CD4-positive, alpha-beta T cell (primary cell): Measurements from ENCODE around the gene CBLL1. TPM values are rescaled to one million over a fixed set of nuclear protein-coding genes. Genes with fewer than 3 reads are reported as not detected.

Experiments
- ATAC-seq: fragments of 200-7000 bp; cut with Tn5 transposase; one replicate; pipeline ENCODE4 v1.10.0; 2022; ENCODE audit warnings: mild to moderate bottlenecking; ENCODE audit not compliant: poor library complexity
- CTCF ChIA-PET: fragments of 350-600 bp; sonication (Branson Sonifier 250); formaldehyde crosslinking; loops from one replicate; lab custom pipeline; 2021; ENCODE audit warnings: antibody characterized with exemption, inconsistent platforms; lab: Charles Lee
- POLR2A ChIA-PET: fragments of 350-600 bp; sonication (Branson Sonifier 250); formaldehyde crosslinking; loops from one replicate; lab custom pipeline; 2021; ENCODE audit warnings: antibody characterized with exemption, inconsistent platforms; lab: Charles Lee
- DNase-seq, 14 experiments: peaks; one replicate each; pipeline ENCODE4 v3.0.0-alpha.2; 2013 to 2020; ENCODE audit warnings: mixed read lengths in 2 of 14
- H3K27ac ChIP-seq, 2 donors: one replicate each; pipeline versions ENCODE4 v1.5.1 to v1.7.0; 2013; ENCODE audit warnings: low read length in 2 of 2, low read depth in 1 of 2, mild to moderate bottlenecking in 1 of 2
- H3K27me3 ChIP-seq, 2 experiments: 1 replicate in 1 of 2; 2 replicates in 1 of 2; pipeline versions ENCODE4 v1.6.1 to v1.7.0; 2013; ENCODE audit warnings: low read length in 2 of 2, control low read depth in 1 of 2, mild to moderate bottlenecking in 1 of 2, moderate library complexity in 1 of 2; ENCODE audit not compliant: insufficient read depth in 2 of 2, control insufficient read depth in 1 of 2
- H3K36me3 ChIP-seq: one replicate; pipeline ENCODE4 v1.6.1; 2013; ENCODE audit warnings: low read length, control low read depth; ENCODE audit not compliant: insufficient read depth
- H3K4me1 ChIP-seq: one replicate; pipeline ENCODE4 v1.6.1; 2013; ENCODE audit warnings: low read length, control low read depth; ENCODE audit not compliant: insufficient read depth
- H3K4me3 ChIP-seq: one replicate; pipeline ENCODE4 v1.5.1; 2013; ENCODE audit warnings: mild to moderate bottlenecking, low read length, moderate library complexity
- H3K9me3 ChIP-seq, 2 experiments: 1 replicate in 1 of 2; 2 replicates in 1 of 2; pipeline versions ENCODE4 v1.6.1 to v1.7.0; 2013; ENCODE audit warnings: low read length in 2 of 2, mild to moderate bottlenecking in 2 of 2, control low read depth in 1 of 2, moderate library complexity in 1 of 2; ENCODE audit not compliant: control insufficient read depth in 1 of 2, insufficient read depth in 1 of 2
- H3K27ac Mint-ChIP-seq: one replicate; pipeline ENCODE4 v1.8.0; 2020; ENCODE audit warnings: mixed read lengths
- H3K27me3 Mint-ChIP-seq: one replicate; pipeline ENCODE4 v1.8.0; 2021; ENCODE audit warnings: mixed read lengths
- H3K36me3 Mint-ChIP-seq: one replicate; pipeline ENCODE4 v1.8.0; 2021; ENCODE audit warnings: low read depth, mixed read lengths
- H3K4me1 Mint-ChIP-seq: one replicate; pipeline ENCODE4 v1.8.0; 2021; ENCODE audit warnings: low read depth, mixed read lengths
- H3K4me3 Mint-ChIP-seq: one replicate; pipeline ENCODE4 v1.8.0; 2020; ENCODE audit warnings: mild to moderate bottlenecking, mixed read lengths
- H3K9me3 Mint-ChIP-seq: one replicate; pipeline ENCODE4 v1.8.0; 2020; ENCODE audit warnings: mixed read lengths
- intact Hi-C, 2 experiments: fragments of 100-400 bp; cut with DNase I in 1 of 2; cut with micrococcal nuclease in 1 of 2; formaldehyde crosslinking; loops; one replicate each; pipeline versions ENCODE4 v1.15.1 to v1.9.0; 2023 to 2025; cut with DNase I, micrococcal nuclease
- total RNA-seq, 174 experiments: library from RNA in 2 of 174; stranded (reverse) in 2 of 174; gene quantifications; one replicate each; pipeline ENCODE4 v1.2.3 and lab custom pipeline; 2021 to 2026
- TF ChIP-seq, protein P1 (sequence below): fragments of 200-600 bp; IDR thresholded peaks from one replicate; pipeline ENCODE4 v1.8.0; 2022; ENCODE audit warnings: antibody characterized with exemption, mild to moderate bottlenecking

Gene CBLL1
- total RNA-seq, 2 experiments from 2014 or later: 77.8 to 80.2 TPM

DNA sequence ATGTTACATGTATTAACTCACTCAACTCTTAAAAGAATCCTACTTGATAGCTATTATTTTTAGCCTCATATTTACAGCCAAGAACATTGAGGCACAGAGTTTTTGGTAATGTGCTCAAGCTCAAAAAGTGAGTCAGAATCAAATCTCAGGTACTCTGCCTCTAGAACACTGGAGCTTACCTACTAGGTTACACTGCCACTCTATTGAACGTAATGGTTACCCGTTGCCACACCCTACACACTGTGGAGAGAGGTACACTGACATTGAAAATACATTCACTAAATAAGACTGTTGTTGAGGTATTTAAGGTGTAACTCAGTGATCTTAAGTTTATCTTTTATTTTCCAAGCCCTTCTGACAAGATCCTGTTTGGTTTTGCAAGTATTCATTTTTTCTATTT lies 41.2 kb downstream of the CBLL1 start:
- no peak for ATAC-seq
- CTCF ChIA-PET: no interaction called here
- H3K27ac ChIP-seq: no peak overlapping the region
- H3K36me3 Mint-ChIP-seq: no peaks in the 10 kb centered on the region
- no peaks in the 10 kb centered on the region for H3K9me3 ChIP-seq
- intact Hi-C loops: no loop called here
- no peaks in the 10 kb centered on the region for H3K9me3 Mint-ChIP-seq
- no peaks in the 10 kb centered on the region for H3K36me3 ChIP-seq
- POLR2A ChIA-PET: no interaction called here
- peak overlapping the region; percentile 12 for H3K27ac Mint-ChIP-seq
- peak in 1 of 14 experiments; percentile 2 for DNase-seq
- H3K27me3 Mint-ChIP-seq: no peaks in the 10 kb centered on the region
- no peaks in the 10 kb centered on the region for H3K27me3 ChIP-seq
- peaks cover 36% of the 10 kb centered on the region for H3K4me1 Mint-ChIP-seq
- H3K4me3 ChIP-seq: no peak overlapping the region
- peaks cover 7% of the 10 kb centered on the region for H3K4me1 ChIP-seq
- peak overlapping the region; percentile 14 for H3K4me3 Mint-ChIP-seq
- TF ChIP-seq, protein P1, sequence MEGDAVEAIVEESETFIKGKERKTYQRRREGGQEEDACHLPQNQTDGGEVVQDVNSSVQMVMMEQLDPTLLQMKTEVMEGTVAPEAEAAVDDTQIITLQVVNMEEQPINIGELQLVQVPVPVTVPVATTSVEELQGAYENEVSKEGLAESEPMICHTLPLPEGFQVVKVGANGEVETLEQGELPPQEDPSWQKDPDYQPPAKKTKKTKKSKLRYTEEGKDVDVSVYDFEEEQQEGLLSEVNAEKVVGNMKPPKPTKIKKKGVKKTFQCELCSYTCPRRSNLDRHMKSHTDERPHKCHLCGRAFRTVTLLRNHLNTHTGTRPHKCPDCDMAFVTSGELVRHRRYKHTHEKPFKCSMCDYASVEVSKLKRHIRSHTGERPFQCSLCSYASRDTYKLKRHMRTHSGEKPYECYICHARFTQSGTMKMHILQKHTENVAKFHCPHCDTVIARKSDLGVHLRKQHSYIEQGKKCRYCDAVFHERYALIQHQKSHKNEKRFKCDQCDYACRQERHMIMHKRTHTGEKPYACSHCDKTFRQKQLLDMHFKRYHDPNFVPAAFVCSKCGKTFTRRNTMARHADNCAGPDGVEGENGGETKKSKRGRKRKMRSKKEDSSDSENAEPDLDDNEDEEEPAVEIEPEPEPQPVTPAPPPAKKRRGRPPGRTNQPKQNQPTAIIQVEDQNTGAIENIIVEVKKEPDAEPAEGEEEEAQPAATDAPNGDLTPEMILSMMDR: no peak

DNA sequence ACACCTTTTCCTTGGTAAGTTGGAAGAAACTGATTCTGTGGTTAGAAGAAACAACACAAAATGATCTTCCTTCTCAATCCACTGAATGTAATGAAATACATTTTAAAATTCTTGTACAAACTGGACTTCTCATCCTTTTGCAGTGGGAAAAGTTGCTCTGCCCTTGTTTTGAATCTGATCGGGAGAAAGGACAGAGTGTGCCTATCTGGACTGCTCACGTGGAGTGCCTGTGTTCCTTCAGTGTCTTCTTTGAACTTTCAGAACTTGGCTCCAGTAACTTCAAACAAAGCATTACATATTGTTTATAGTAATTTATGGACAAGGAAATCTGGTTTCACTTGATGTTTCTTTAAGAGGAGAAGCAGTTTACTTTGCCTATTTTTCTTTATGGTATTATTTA lies 42.0 kb downstream of the CBLL1 start:
- no peak overlapping the region for H3K4me3 Mint-ChIP-seq
- ChIA-PET POLR2A (no interaction called here), CTCF (no interaction called here)
- Histone ChIP-seq H3K4me3 (no peak overlapping the region), H3K9me3 (no peaks in the 10 kb centered on the region), H3K36me3 (no peaks in the 10 kb centered on the region), H3K27me3 (no peaks in the 10 kb centered on the region), H3K4me1 (peaks cover 7% of the 10 kb centered on the region), H3K27ac (no peak overlapping the region)
- H3K27ac Mint-ChIP-seq: peak overlapping the region; percentile 53
- no peaks in the 10 kb centered on the region for H3K9me3 Mint-ChIP-seq
- no peaks in the 10 kb centered on the region for H3K36me3 Mint-ChIP-seq
- intact Hi-C loops: no loop called here
- ATAC-seq: no peak
- peaks cover 36% of the 10 kb centered on the region for H3K4me1 Mint-ChIP-seq
- no peak for DNase-seq
- TF ChIP-seq, protein P1: no peak
- peaks cover 7% of the 10 kb centered on the region for H3K27me3 Mint-ChIP-seq

DNA sequence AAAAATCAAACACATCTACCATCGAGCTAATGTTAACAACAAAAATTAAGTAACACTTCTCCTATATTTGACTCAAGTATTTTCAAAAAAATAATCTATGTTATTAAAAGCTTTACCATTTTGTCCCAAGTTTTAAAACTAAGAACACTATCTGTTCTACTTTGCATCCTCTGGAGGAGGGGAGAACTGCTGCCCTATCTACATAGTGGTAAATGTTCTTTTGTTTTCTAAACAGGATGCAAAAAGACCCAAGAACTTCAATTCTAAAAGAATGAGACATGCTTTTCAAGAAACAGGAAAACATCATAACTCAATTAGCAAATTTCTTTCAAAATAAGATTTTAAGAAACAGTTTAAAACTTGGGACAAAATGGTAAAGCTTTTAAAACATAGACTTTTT lies 44.3 kb downstream of the CBLL1 start:
- peaks cover 7% of the 10 kb centered on the region for H3K27me3 Mint-ChIP-seq
- H3K27ac Mint-ChIP-seq: no peak overlapping the region
- H3K9me3 Mint-ChIP-seq: no peaks in the 10 kb centered on the region
- no peak overlapping the region for H3K4me3 Mint-ChIP-seq
- no peak overlapping the region for H3K4me3 ChIP-seq
- intact Hi-C loops: no loop called here
- CTCF ChIA-PET: no interaction called here
- POLR2A ChIA-PET: no interaction called here
- no peaks in the 10 kb centered on the region for H3K36me3 Mint-ChIP-seq
- H3K4me1 ChIP-seq: peaks cover 7% of the 10 kb centered on the region
- no peak for ATAC-seq
- H3K27ac ChIP-seq: no peak overlapping the region
- H3K4me1 Mint-ChIP-seq: peaks cover 36% of the 10 kb centered on the region
- H3K36me3 ChIP-seq: no peaks in the 10 kb centered on the region
- TF ChIP-seq, protein P1: no peak
- no peaks in the 10 kb centered on the region for H3K9me3 ChIP-seq
- H3K27me3 ChIP-seq: no peaks in the 10 kb centered on the region
- DNase-seq: no peak
